ENCODE data around the gene ELF5.
A peak's percentile ranks its signal among the peaks of the same experiment; 100 is the strongest.

Gene ELF5

DNA sequence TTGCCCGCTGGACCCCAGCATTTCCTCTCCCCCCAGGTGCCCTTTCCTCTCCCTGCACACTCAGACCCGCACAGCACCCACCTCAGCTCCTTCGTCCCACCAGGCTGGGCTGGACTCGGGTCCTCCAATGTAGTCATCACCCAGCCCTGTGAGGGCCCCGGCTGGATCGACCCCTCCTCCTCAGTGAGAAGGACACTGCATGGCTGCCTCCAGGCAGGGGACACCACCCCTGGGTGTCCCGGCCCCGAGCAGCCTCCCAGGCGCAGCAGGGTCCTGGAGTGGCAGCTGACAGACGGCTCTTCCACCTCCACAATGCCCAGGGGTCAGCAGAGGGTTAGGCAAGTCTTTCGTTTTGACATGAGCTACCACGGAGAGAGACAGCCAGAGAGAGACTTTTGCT is 11.1 kb upstream of the ELF5 start:
- Histone ChIP-seq H2BK15ac (ENCODE audit: low read depth, poor library complexity, severe bottlenecking) (peak overlapping the region; percentile 4), H2BK12ac (ENCODE audit: low read length in 2 of 2) (no peak overlapping the region), H3K9ac (ENCODE audit: low read length) (no peak overlapping the region), H3K27me3 (ENCODE audit: control insufficient read depth in 1 of 2, insufficient read depth in 1 of 2, low read length in 2 of 2) (peaks cover 28 to 43% of the 10 kb centered on the region in 2 experiments), H3K23ac (ENCODE audit: low read length in 2 of 2) (no peak overlapping the region), H3K18ac (ENCODE audit: low read depth in 1 of 2, low read length in 2 of 2) (no peak overlapping the region), H3K4ac (ENCODE audit: low read depth in 1 of 2, low read length in 2 of 2) (no peak overlapping the region), H2BK120ac (ENCODE audit: low read depth, low read length) (no peak overlapping the region), H2AFZ (ENCODE audit: low read depth, low read length) (no peak overlapping the region), H3K4me1 (ENCODE audit: control insufficient read depth, insufficient read depth, low read depth, low read length) (no peaks in the 10 kb centered on the region), H2AK5ac (ENCODE audit: low read length, severe bottlenecking) (no peak overlapping the region), H3K27ac (ENCODE audit: low read length, poor library complexity, severe bottlenecking) (no peak overlapping the region), H4K8ac (ENCODE audit: low read length) (no peak overlapping the region), H3K9me3 (ENCODE audit: control insufficient read depth, low read length) (no peaks in the 10 kb centered on the region), H3K4me2 (ENCODE audit: low read length, poor library complexity, severe bottlenecking) (no peak overlapping the region), H2BK5ac (ENCODE audit: low read depth, low read length, poor library complexity, severe bottlenecking) (no peak overlapping the region), H3K4me3 (ENCODE audit: insufficient read depth in 1 of 2, low read depth in 1 of 2, low read length in 2 of 2) (no peak overlapping the region), H3K79me1 (replicated peaks; ENCODE audit: low read length, poor library complexity, severe bottlenecking) (no peaks in the 10 kb centered on the region), H3K14ac (ENCODE audit: low read length in 2 of 2) (no peak overlapping the region), H4K91ac (ENCODE audit: low read length) (no peak overlapping the region), H3K36me3 (ENCODE audit: control insufficient read depth in 1 of 2, insufficient read depth in 2 of 2, low read depth in 1 of 2, low read length in 2 of 2) (no peaks in the 10 kb centered on the region)
- no peak for DNase-seq
- 75% methylated on average over 12 of the region's 12 CpGs for WGBS

DNA sequence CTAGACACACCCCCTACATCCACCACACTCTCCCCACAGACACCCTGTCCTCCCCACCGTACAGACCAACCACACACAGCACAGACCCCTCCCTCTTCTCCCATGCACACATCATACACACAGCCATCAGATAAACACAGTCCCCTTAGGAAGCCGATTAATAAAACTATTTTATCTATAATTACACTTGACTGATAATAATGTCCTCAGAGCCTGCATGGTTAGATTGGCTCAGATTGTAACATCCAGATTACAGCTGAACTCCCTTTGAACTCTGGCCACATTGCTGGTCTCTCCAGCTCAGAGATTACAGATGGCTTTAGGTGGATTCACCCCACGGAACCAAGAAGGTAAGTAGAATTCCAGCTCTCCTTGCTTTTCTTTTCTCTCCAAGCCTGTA is 9.5 kb upstream of the ELF5 start:
- Histone ChIP-seq H3K9ac (ENCODE audit: low read length) (no peak overlapping the region), H4K91ac (ENCODE audit: low read length) (no peak overlapping the region), H3K4ac (ENCODE audit: low read depth in 1 of 2, low read length in 2 of 2) (no peak overlapping the region), H3K14ac (ENCODE audit: low read length in 2 of 2) (no peak overlapping the region), H3K9me3 (ENCODE audit: control insufficient read depth, low read length) (no peaks in the 10 kb centered on the region), H3K27ac (ENCODE audit: low read length, poor library complexity, severe bottlenecking) (no peak overlapping the region), H2BK12ac (ENCODE audit: low read length in 2 of 2) (no peak overlapping the region), H3K36me3 (ENCODE audit: control insufficient read depth in 1 of 2, insufficient read depth in 2 of 2, low read depth in 1 of 2, low read length in 2 of 2) (no peaks in the 10 kb centered on the region), H3K4me1 (ENCODE audit: control insufficient read depth, insufficient read depth, low read depth, low read length) (no peaks in the 10 kb centered on the region), H2BK5ac (ENCODE audit: low read depth, low read length, poor library complexity, severe bottlenecking) (no peak overlapping the region), H2AK5ac (ENCODE audit: low read length, severe bottlenecking) (no peak overlapping the region), H3K23ac (ENCODE audit: low read length in 2 of 2) (no peak overlapping the region), H3K79me1 (replicated peaks; ENCODE audit: low read length, poor library complexity, severe bottlenecking) (no peaks in the 10 kb centered on the region), H3K18ac (ENCODE audit: low read depth in 1 of 2, low read length in 2 of 2) (no peak overlapping the region), H4K8ac (ENCODE audit: low read length) (no peak overlapping the region), H2BK120ac (ENCODE audit: low read depth, low read length) (no peak overlapping the region), H3K4me2 (ENCODE audit: low read length, poor library complexity, severe bottlenecking) (no peak overlapping the region), H2BK15ac (ENCODE audit: low read depth, poor library complexity, severe bottlenecking) (no peak overlapping the region), H2AFZ (ENCODE audit: low read depth, low read length) (no peak overlapping the region), H3K27me3 (ENCODE audit: control insufficient read depth in 1 of 2, insufficient read depth in 1 of 2, low read length in 2 of 2) (peaks cover 26 to 46% of the 10 kb centered on the region in 2 experiments), H3K4me3 (ENCODE audit: insufficient read depth in 1 of 2, low read depth in 1 of 2, low read length in 2 of 2) (no peak overlapping the region)
- 86% methylated on average over 3 of the region's 3 CpGs for WGBS
- DNase-seq = no peak

DNA sequence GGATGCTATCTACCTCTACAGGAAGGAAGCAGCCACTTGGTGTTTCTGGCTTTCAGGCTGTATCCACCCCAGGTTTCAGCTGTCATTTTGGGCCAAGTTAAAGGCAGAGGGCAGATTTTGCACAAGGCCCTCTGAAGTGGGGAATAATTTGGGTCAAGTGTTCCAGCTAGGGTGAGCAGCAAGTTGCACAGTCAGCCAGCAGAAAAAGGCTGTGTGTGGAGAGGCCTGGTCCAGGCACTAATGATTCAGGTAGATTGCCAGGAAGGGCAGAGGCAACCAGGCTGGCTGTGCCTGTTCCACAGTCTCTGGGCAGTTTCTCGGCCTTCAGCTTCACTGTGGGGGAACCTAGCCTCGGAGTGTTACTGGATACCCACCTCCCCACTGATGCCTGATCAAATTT is 8.6 kb upstream of the ELF5 start:
- Histone ChIP-seq H2BK12ac (ENCODE audit: low read length in 2 of 2) (no peak overlapping the region), H2BK15ac (ENCODE audit: low read depth, poor library complexity, severe bottlenecking) (no peak overlapping the region), H2AFZ (ENCODE audit: low read depth, low read length) (no peak overlapping the region), H3K4ac (ENCODE audit: low read depth in 1 of 2, low read length in 2 of 2) (no peak overlapping the region), H3K4me1 (ENCODE audit: control insufficient read depth, insufficient read depth, low read depth, low read length) (no peaks in the 10 kb centered on the region), H3K4me2 (ENCODE audit: low read length, poor library complexity, severe bottlenecking) (no peak overlapping the region), H2BK120ac (ENCODE audit: low read depth, low read length) (no peak overlapping the region), H3K27ac (ENCODE audit: low read length, poor library complexity, severe bottlenecking) (no peak overlapping the region), H3K36me3 (ENCODE audit: control insufficient read depth in 1 of 2, insufficient read depth in 2 of 2, low read depth in 1 of 2, low read length in 2 of 2) (no peaks in the 10 kb centered on the region), H3K27me3 (ENCODE audit: control insufficient read depth in 1 of 2, insufficient read depth in 1 of 2, low read length in 2 of 2) (peaks cover 28 to 47% of the 10 kb centered on the region in 2 experiments), H4K91ac (ENCODE audit: low read length) (no peak overlapping the region), H3K14ac (ENCODE audit: low read length in 2 of 2) (no peak overlapping the region), H3K79me1 (replicated peaks; ENCODE audit: low read length, poor library complexity, severe bottlenecking) (no peaks in the 10 kb centered on the region), H3K9me3 (ENCODE audit: control insufficient read depth, low read length) (no peaks in the 10 kb centered on the region), H3K18ac (ENCODE audit: low read depth in 1 of 2, low read length in 2 of 2) (no peak overlapping the region), H2BK5ac (ENCODE audit: low read depth, low read length, poor library complexity, severe bottlenecking) (no peak overlapping the region), H3K4me3 (ENCODE audit: insufficient read depth in 1 of 2, low read depth in 1 of 2, low read length in 2 of 2) (no peak overlapping the region), H2AK5ac (ENCODE audit: low read length, severe bottlenecking) (no peak overlapping the region), H4K8ac (ENCODE audit: low read length) (no peak overlapping the region), H3K9ac (ENCODE audit: low read length) (no peak overlapping the region), H3K23ac (ENCODE audit: low read length in 2 of 2) (no peak overlapping the region)
- 68% methylated on average over 2 of the region's 2 CpGs for WGBS
- DNase-seq = no peak

DNA sequence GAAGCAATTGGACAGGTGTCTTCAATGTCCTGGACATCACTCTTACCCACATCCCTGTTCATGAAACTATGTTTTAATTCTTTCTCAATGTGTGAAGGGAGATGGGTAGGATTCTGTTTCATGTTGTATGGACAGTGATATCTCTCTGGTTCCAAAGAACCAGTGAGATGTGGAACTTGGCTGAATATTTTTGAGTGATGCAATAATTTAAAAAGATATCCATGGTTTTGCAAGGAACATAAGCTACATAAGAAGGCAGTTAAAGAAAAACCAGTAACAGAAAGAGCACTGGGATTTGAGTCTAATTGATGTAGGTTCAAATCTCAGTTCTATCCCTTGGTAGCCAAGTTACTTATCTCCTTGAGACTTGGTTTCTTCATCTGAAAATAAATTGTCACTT is 7.7 kb upstream of the ELF5 start:
- no peak overlapping the region for H2BK5ac ChIP-seq (ENCODE audit: low read depth, low read length, poor library complexity, severe bottlenecking)
- no peak overlapping the region for H3K14ac ChIP-seq (ENCODE audit: low read length in 2 of 2)
- H2BK12ac ChIP-seq (ENCODE audit: low read length in 2 of 2) = no peak overlapping the region
- H2BK15ac ChIP-seq (ENCODE audit: low read depth, poor library complexity, severe bottlenecking) = no peak overlapping the region
- H3K9me3 ChIP-seq (ENCODE audit: control insufficient read depth, low read length) = no peaks in the 10 kb centered on the region
- no peak overlapping the region for H3K9ac ChIP-seq (ENCODE audit: low read length)
- H3K79me1 ChIP-seq (replicated peaks; ENCODE audit: low read length, poor library complexity, severe bottlenecking) = no peaks in the 10 kb centered on the region
- no peak overlapping the region for H2AK5ac ChIP-seq (ENCODE audit: low read length, severe bottlenecking)
- no peak overlapping the region for H4K91ac ChIP-seq (ENCODE audit: low read length)
- no peaks in the 10 kb centered on the region for H3K4me1 ChIP-seq (ENCODE audit: control insufficient read depth, insufficient read depth, low read depth, low read length)
- no peak overlapping the region for H3K27ac ChIP-seq (ENCODE audit: low read length, poor library complexity, severe bottlenecking)
- H3K36me3 ChIP-seq (ENCODE audit: control insufficient read depth in 1 of 2, insufficient read depth in 2 of 2, low read depth in 1 of 2, low read length in 2 of 2) = no peaks in the 10 kb centered on the region
- DNase-seq = no peak
- no peak overlapping the region for H4K8ac ChIP-seq (ENCODE audit: low read length)
- H3K4me2 ChIP-seq (ENCODE audit: low read length, poor library complexity, severe bottlenecking) = no peak overlapping the region
- H2AFZ ChIP-seq (ENCODE audit: low read depth, low read length) = no peak overlapping the region
- no peak overlapping the region for H3K18ac ChIP-seq (ENCODE audit: low read depth in 1 of 2, low read length in 2 of 2)
- no peak overlapping the region for H3K23ac ChIP-seq (ENCODE audit: low read length in 2 of 2)
- no peak overlapping the region for H3K4me3 ChIP-seq (ENCODE audit: insufficient read depth in 1 of 2, low read depth in 1 of 2, low read length in 2 of 2)
- H2BK120ac ChIP-seq (ENCODE audit: low read depth, low read length) = no peak overlapping the region
- H3K4ac ChIP-seq (ENCODE audit: low read depth in 1 of 2, low read length in 2 of 2) = no peak overlapping the region
- peaks cover 31 to 41% of the 10 kb centered on the region in 2 experiments for H3K27me3 ChIP-seq (ENCODE audit: control insufficient read depth in 1 of 2, insufficient read depth in 1 of 2, low read length in 2 of 2)

Measured in mesenchymal stem cell (in vitro differentiated cells and primary cell).